Thoracic aorta (tissue), 2 donors: Measurements from ENCODE around the gene NAT10. TPM values are rescaled to one million over a fixed set of nuclear protein-coding genes. Genes with fewer than 3 reads are reported as not detected.

Experiments
- ATAC-seq: fragments of 150-250 bp; one replicate; pipeline ENCODE4 v1.8.0; 2017; ENCODE audit warnings: low read depth; ENCODE audit not compliant: insufficient number of reproducible peaks, low FRiP score
- DNase-seq: peaks from one replicate; pipeline ENCODE4 v3.0.0-alpha.2; 2020; ENCODE audit warnings: low spot score
- H3K27ac ChIP-seq, 2 donors: fragments of 200-600 bp; sonication (generic); 1 replicate in 1 of 2; 2 replicates in 1 of 2; pipeline ENCODE4 v1.5.1; 2016; ENCODE audit warnings: mild to moderate bottlenecking in 2 of 2, moderate library complexity in 2 of 2
- H3K27me3 ChIP-seq: fragments of 200-600 bp; sonication (generic); replicated peaks from 2 replicates; pipeline ENCODE4 v1.6.0; 2016; ENCODE audit warnings: mild to moderate bottlenecking; ENCODE audit not compliant: insufficient read depth
- H3K36me3 ChIP-seq: fragments of 200-600 bp; sonication (generic); one replicate; pipeline ENCODE4 v1.5.1; 2016
- H3K4me1 ChIP-seq, 2 donors: fragments of 200-600 bp; sonication (generic); 1 replicate in 1 of 2; 2 replicates in 1 of 2; pipeline versions ENCODE4 v1.5.1 to v1.6.0; 2016; ENCODE audit warnings: low read depth in 2 of 2, mild to moderate bottlenecking in 1 of 2; ENCODE audit not compliant: control insufficient read depth in 1 of 2
- H3K4me3 ChIP-seq: fragments of 200-600 bp; sonication (generic); 2 replicates; pipeline ENCODE4 v1.5.1; 2016; ENCODE audit warnings: mild to moderate bottlenecking
- H3K9me3 ChIP-seq: fragments of 200-600 bp; sonication (generic); 2 replicates; pipeline ENCODE4 v1.5.1; 2016
- total RNA-seq, 2 donors: library from RNA; depleted of rRNA; stranded (reverse); fragments of >200 nt; gene quantifications; one replicate each; pipeline versions ENCODE4 v1.1.0 to v1.2.3, GENCODE V29; 2016
- TF ChIP-seq, protein P1 (sequence below): fragments of 200-600 bp; sonication (generic); IDR thresholded peaks from one replicate; pipeline ENCODE4 v1.5.1; 2019; ENCODE audit warnings: antibody characterized with exemption

The NAT10 gene
- total RNA-seq, 2 donors from 2014 or later, result 14.1 to 39.9 TPM

DNA sequence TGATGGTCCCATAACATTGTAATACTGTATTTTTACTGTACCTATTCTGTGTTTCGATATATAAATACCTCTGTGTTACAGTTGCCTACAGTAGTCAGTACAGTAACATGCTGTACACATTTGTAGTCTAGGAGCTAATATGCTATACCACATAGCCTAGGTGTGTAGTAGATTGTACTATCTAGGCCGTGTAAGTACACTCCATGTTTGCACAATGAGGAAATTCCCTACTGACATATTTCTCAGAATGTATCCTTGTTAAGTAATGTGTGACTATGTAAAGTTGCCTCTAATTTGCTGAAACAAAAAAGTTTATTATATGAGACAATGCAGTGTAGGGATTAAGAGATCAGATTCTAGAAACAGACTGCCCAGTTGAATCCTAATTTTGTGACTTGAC, 32.6 kb upstream of the NAT10 start:
- H3K9me3 ChIP-seq, result no peaks in the 10 kb centered on the region
- no peak for DNase-seq
- TF ChIP-seq, protein P1, sequence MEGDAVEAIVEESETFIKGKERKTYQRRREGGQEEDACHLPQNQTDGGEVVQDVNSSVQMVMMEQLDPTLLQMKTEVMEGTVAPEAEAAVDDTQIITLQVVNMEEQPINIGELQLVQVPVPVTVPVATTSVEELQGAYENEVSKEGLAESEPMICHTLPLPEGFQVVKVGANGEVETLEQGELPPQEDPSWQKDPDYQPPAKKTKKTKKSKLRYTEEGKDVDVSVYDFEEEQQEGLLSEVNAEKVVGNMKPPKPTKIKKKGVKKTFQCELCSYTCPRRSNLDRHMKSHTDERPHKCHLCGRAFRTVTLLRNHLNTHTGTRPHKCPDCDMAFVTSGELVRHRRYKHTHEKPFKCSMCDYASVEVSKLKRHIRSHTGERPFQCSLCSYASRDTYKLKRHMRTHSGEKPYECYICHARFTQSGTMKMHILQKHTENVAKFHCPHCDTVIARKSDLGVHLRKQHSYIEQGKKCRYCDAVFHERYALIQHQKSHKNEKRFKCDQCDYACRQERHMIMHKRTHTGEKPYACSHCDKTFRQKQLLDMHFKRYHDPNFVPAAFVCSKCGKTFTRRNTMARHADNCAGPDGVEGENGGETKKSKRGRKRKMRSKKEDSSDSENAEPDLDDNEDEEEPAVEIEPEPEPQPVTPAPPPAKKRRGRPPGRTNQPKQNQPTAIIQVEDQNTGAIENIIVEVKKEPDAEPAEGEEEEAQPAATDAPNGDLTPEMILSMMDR, result no peak
- H3K36me3 ChIP-seq, result peaks cover 20% of the 10 kb centered on the region
- no peak overlapping the region for H3K4me3 ChIP-seq
- H3K4me1 ChIP-seq, result peaks cover 20 to 22% of the 10 kb centered on the region in 2 donors
- no peak for ATAC-seq
- no peaks in the 10 kb centered on the region for H3K27me3 ChIP-seq
- no peak overlapping the region for H3K27ac ChIP-seq

GRCh38 chr11:34074391-34074790, 31.0 kb upstream of the NAT10 start:
- Histone ChIP-seq H3K4me1 (peaks cover 11 to 12% of the 10 kb centered on the region in 2 donors), H3K9me3 (no peaks in the 10 kb centered on the region), H3K36me3 (peaks cover 20% of the 10 kb centered on the region), H3K27me3 (no peaks in the 10 kb centered on the region), H3K27ac (peak overlapping the region; percentile 30 to 37), H3K4me3 (no peak overlapping the region)
- no peak for ATAC-seq
- DNase-seq, result no peak
- TF ChIP-seq, protein P1, result no peak

DNA sequence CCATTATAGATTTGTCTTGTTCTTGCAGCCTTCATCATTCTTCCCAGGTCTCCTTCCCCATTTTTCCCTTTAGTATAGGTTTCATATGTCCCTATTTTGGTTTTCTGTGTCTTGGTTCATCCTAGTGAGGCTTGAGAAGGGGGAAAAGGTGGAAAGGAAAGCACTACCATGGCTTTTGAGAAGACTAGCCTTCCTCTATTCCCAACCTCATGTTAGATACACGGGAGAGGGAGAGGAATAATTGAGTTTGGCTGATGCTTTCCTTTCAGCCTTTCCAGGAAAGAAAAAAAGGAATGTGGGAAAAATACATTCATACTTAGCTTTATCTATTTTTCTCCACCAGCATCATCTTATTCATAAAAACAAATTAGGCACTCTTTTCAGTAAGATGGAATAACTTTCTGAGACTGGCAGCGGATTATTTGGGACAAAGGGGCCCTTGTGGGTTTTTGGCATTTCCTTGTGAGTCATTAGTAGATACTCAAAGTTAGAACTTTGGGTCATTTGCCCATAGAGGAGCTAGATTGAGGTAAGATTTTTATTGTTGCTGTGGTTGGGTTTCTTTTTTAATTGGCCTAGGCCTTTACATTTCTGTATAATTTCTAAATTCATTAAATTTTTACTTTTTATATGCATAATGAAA, 30.1 kb upstream of the NAT10 start:
- ATAC-seq (no peak), DNase-seq (no peak)
- Histone ChIP-seq H3K27ac (peak overlapping the region; percentile 30 to 37), H3K4me3 (no peak overlapping the region), H3K36me3 (peaks cover 24% of the 10 kb centered on the region), H3K27me3 (no peaks in the 10 kb centered on the region), H3K4me1 (peaks cover 9 to 12% of the 10 kb centered on the region in 2 donors), H3K9me3 (no peaks in the 10 kb centered on the region)
- TF ChIP-seq, protein P1, result no peak

DNA sequence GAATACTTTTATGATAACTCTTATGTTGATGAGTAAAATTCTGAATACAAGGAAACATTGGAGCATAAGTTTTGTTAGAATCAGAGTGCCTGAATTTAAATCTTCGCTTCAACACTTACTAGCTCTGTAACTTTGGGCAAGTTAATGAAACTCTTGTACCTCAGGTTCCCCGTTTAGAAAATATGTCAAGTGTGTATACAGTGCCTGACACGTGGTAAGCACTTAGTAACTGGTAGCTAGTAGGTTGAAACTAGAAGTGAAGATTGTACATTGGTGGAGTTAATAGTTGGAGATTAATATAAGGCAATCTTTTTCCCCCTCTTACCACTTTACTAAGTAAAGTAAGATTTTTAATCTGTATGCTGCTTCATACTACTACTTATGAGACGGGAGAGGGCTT, 24.8 kb upstream of the NAT10 start:
- Histone ChIP-seq H3K36me3 (peaks cover 55% of the 10 kb centered on the region), H3K4me1 (no peaks in the 10 kb centered on the region), H3K4me3 (no peak overlapping the region), H3K27ac (no peak overlapping the region), H3K9me3 (no peaks in the 10 kb centered on the region), H3K27me3 (no peaks in the 10 kb centered on the region)
- no peak for ATAC-seq
- TF ChIP-seq, protein P1, result no peak
- DNase-seq, result no peak

GRCh38 chr11:34084637-34085036, 20.8 kb upstream of the NAT10 start:
- no peak overlapping the region for H3K4me3 ChIP-seq
- no peaks in the 10 kb centered on the region for H3K4me1 ChIP-seq
- ATAC-seq (no peak), DNase-seq (no peak)
- H3K27ac ChIP-seq, result no peak overlapping the region
- H3K36me3 ChIP-seq, result peaks cover 73% of the 10 kb centered on the region
- TF ChIP-seq, protein P1, result no peak
- H3K27me3 ChIP-seq, result no peaks in the 10 kb centered on the region
- H3K9me3 ChIP-seq, result no peaks in the 10 kb centered on the region
